Endothelial cell of coronary artery (primary cell): ENCODE measurements around the gene ZNF714. TPM values are rescaled to one million over a fixed set of nuclear protein-coding genes. Genes with fewer than 3 reads are reported as not detected.

Source experiments
- total RNA-seq: library from RNA; depleted of rRNA; stranded (reverse); fragments of >200 nt; gene quantifications from 2 replicates; pipeline ENCODE4 v1.2.3, GENCODE V29; 2014

Gene ZNF714
- total RNA-seq, result 4.2 and 4.9 TPM in 2 replicates

GRCh38 chr19:21082011-21082975, at the start of gene ZNF714:
TSS of gene ZNF714 (plus strand) at chr19:21082203. CDS start at chr19:21098269, 16,066 bp downstream.

GRCh38 chr19:21141787-21142464, 59.9 kb downstream of the ZNF714 start, which contains the start of gene ZNF431:
TSS of gene ZNF431 (plus strand) at chr19:21142040. CDS start at chr19:21142184, 144 bp downstream.

Other genes starting within 250 kb of the ZNF714 start
- gene ZNF85, start 159.0 kb upstream of the ZNF714 start, total RNA-seq, result 7.4 and 9.8 TPM in 2 replicates
- gene ZNF430, start 61.5 kb upstream of the ZNF714 start, total RNA-seq, result 4.0 and 6.0 TPM in 2 replicates
- 4.3 and 6.2 TPM in 2 replicates for gene ZNF431, start 59.8 kb downstream of the ZNF714 start, total RNA-seq
- 5.6 and 6.0 TPM in 2 replicates for gene ZNF708, start 247.2 kb downstream of the ZNF714 start, total RNA-seq